T follicular helper cell (primary cell): ENCODE data around the gene GFRA4.

Source experiments
- DNase-seq: peaks from one replicate; pipeline ENCODE4 v3.0.0-alpha.2; 2020; ENCODE audit warnings: low read depth

The GFRA4 gene

DNA sequence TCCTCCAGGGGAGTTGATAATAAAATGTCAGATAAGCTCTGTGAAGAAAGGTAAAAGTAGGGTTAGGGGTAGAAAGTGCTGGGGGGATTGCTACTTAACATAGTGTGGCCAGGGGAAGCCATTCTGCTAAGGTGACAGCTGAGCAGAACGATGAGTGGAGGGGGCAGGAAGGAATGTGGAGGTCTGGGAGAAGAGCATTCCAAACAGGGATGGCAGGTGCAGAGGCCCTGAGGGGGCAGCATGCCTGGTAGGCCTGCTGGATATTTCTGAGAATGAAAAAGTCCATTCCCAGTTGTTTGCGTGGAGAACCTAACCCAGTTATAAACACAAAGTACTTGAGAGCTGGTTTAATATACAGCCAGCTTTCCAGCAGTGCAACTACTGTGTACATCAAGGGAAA is 9.3 kb downstream of the GFRA4 start:
- DNase-seq: no peak

DNA sequence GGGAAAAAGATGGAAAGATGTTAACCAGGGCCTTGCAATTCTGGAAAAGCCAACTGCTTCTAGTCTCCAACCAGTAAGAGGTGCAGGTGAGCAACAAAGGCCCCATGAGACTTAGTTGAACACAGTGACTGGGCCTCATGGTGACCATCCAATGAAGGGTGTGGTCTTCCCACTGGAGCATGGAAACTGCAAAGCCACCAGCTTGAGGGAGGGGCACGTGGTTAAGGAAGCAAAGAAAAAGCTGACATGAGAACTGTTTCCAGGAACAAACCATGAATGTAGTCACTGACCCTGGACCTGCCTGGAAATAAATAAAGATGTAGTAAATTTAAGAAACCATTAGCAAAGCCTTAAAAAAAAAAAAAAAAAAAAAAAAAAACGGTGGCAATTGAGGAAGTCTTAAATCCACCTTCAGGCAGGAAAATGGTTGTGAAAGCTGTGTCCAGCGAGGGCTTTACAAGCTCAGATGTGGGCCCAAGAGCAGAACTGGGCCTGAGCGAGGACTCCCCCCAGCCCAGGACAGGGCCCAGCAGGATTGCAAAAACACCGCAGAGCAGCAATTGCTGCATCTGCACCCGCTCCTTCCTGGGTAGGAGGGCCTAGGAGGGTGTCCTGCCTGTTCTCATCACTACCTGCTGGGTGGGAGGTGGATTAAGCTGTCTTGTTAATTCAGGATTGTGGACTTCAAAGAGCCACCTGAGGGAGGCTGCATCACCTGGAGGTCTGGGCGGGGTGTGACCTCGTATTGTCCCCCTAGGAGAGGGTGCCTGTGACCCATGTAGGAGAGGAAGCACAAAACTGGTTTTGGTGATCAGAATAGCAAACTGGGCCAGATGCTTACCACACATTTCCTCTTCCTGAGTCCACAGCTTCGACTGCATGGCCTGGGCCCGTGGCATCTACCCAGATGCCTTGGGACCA is 10.3 kb downstream of the GFRA4 start:
- DNase-seq: no peak

- no peak for DNase-seq
These were observed 11.0 kb downstream of the GFRA4 start for GRCh38 chr20:3652221-3652620.

- DNase-seq: no peak
These were observed 11.8 kb downstream of the GFRA4 start for GRCh38 chr20:3651204-3651962.

- DNase-seq: no peak
These were observed 14.2 kb downstream of the GFRA4 start for GRCh38 chr20:3648951-3649350.

DNA sequence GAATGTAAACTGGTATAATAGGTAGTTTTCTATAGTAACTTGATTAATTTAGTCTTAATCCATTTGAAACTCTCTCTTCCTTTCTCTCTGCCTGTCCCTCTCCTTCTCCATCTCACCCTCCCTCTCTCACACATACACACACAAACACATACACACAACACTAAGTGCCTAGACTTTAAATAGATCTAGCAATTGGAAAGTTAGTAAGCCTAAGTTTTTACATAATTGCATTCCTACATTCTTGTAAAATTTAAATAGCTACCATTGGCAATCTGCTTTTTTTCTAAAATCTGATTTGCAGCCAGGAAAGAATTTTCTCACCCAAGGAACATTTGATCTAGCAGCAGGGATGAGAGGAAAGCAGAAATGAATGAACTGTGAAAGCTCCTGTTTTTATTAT is 15.7 kb downstream of the GFRA4 start:
- no peak for DNase-seq

- no peak for DNase-seq
These were observed 16.5 kb downstream of the GFRA4 start for GRCh38 chr20:3646651-3647050.

GRCh38 chr20:3646067-3646440 is 17.1 kb downstream of the GFRA4 start:
- no peak for DNase-seq

DNA sequence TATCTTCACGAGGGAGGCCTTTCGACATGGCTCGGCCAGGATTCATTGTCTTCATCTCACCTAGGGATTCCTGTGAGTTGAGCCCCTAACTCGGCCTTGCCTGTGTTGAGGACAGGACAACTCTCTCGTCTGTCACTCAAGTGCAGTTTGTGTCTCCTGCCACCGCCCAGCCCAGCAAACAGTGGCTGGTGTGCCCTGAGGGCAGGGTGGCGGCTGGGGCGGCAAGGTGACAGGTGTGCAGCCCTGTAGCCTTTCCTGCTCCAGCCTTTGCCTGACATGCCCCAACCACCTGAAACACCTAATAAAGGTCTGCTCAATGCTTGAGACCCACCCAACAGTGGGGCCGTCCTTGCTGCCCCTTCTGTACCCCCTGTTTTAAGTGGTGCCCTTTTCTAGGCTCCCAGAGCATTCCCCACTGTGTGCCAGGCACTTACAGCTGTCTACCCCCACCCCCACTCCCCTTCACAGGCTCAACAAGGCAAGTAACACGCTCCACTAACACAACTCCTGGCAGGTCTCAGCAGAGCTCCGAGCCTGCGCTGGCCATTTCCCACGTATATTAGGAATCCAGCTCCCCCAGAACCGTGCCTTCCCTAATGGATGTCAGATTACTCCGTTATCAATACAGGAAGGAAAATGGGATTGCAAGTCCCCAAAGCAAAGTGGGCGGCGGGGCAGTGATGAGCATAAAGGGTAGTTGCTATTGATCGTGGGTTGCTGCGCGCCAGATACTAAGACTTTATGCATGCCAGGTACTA is 17.7 kb downstream of the GFRA4 start:
- no peak for DNase-seq

GRCh38 chr20:3640259-3640658 is 22.9 kb downstream of the GFRA4 start:
- no peak for DNase-seq

DNA sequence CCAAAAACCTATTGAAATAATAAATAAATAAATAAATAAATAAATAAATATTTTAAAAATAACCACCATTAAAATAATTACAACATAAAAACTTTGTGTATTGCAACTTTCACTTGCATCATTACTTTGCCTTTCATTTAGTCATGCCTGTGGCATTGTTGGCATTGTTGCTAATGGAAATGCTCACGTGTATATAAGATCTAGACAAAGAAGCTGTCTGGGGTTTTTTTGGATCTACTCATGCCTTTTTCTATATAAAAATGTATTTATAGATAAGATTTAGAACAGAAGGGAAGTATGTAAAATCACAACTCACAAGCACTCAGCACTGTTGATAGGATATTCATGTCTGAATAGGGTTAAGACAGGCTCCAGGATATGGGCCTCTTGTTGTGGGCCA is 27.9 kb downstream of the GFRA4 start:
- DNase-seq: no peak

GRCh38 chr20:3633913-3634478 is 29.2 kb downstream of the GFRA4 start:
- no peak for DNase-seq

GRCh38 chr20:3632311-3633004 is 30.7 kb downstream of the GFRA4 start:
- DNase-seq: no peak

DNA sequence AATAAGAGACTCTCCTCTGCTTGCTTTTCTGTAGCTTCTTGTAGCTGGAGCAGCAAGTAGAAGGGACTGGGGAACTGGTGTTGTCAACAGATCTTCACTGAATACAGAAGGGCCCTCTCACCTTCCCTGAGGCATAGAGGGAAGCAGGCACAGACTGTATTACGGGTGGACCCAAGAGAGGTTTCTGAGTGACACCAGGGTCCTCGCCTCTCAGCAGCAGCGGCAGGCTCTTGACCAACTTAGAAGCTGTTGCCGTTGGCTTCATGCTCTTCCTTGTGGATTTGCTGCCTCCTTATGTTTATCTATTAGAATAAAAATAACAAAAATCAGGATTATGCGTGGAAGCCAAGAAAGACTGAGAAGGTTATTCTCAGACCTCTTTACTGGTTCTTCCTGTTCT is 31.7 kb downstream of the GFRA4 start:
- DNase-seq: no peak

DNA sequence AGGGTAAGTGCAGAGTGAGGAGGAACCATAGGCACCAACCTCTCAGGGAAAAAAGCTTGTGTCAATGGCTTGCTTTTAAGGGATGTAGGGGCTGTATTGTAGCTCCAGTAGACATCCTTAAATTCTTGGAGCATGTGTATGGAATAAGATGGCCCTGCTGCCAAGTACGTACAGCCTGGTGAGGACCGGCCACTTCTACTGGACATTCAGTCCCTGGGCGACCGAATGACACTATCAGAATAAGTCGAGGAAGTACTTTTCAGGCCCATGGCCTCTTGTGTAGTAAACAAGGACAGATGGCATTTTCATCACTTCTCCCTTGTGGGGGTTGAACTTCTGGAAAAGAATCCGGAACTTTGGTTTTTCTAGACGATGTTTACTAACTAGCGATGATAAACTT is 32.8 kb downstream of the GFRA4 start:
- no peak for DNase-seq

DNA sequence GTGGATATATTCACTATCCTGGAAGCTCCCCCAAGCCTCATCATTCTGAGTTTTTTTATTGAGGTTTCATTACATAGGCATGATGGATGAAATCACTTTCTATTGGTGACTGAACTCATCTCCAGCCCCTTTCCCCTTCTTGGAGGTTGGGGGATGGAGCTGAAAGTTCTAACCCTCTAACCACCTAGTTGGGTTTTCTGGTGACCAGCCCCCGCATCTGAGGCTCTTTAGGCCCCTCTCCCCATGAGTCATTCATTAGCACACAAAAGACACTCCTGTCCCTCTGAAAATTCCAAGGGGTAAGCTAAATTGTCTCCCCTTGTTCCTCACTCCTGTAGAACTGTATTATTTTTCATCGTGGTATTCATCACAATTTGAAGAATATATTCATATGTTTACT is 33.3 kb downstream of the GFRA4 start:
- no peak for DNase-seq

DNA sequence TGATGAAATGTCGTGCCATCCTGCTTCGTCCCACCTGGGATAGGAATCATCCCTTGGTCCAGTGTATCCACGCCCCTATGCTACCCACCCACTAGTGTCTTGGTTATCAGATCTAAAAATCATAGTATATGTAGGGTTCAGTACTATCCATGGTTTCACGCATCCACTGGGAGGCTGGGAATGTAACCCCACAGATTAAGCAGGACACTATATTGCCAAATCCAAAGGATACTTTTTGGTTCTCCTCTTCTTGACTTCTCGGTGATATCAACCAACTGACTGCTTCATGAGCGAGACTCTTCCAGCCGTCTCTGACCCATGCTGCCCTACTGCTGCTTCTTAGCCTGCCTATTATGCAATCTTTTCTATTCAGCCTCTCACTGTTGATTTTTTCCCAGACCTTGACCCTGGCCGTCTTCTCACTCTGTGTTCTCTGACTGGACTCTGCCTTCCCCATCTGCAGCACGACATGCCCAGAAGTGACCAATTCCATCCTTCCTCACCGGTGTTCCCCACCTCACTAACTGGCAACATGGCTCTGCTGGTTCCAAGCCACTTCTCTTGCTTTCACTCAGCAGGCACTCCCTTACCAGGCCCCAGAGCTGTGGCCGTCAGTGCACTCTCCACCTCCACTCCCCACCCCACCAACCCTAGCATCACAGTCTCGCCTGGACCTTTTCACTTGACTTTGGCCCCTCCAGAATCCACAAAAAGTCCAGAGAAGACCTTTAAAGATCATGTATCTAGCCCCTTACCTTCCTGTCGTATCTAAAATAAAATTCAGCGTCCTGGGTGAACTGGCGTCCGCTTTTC is 34.5 kb downstream of the GFRA4 start:
- DNase-seq: no peak

GRCh38 chr20:3627476-3627875 is 35.7 kb downstream of the GFRA4 start:
- no peak for DNase-seq

GRCh38 chr20:3622406-3622805 is 40.8 kb downstream of the GFRA4 start:
- no peak for DNase-seq

- no peak for DNase-seq
These were observed 42.1 kb downstream of the GFRA4 start for GRCh38 chr20:3621111-3621510.

DNA sequence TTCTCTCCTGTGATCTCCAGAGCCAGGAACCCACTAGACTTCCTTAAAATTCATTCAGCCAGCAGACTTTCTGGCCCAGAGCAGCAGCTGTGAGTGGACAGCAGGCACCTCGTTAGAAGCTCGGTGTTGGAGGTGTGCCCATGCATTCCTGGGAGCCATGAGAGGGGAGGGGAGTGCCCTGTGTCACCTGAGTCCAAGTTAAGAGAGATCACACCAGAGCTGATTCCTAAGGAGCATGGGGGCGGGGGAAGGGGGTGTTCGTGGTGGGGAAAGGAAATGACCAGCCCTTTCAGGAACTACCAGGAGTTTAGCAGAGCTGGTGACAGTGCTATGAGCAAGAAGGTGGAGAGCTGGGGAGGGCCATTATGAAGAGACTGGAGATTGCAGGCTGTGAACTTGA is 46.9 kb downstream of the GFRA4 start:
- DNase-seq: no peak
